H1 (cell line): ENCODE results near the gene RRP9. TPM values are rescaled to one million over a fixed set of nuclear protein-coding genes. Genes with fewer than 3 reads are reported as not detected.

Experiments used
- CTCF ChIA-PET: fragments of 300-600 bp; sonication (Branson Sonifier 250); formaldehyde crosslinking; loops from one replicate; lab custom pipeline; 2021; ENCODE audit not compliant: partially characterized antibody; lab: Charles Lee
- POLR2A ChIA-PET: fragments of 300-600 bp; sonication (Branson Sonifier 250); formaldehyde crosslinking; loops from one replicate; lab custom pipeline; 2021; ENCODE audit warnings: inconsistent platforms; ENCODE audit not compliant: partially characterized antibody; lab: Charles Lee
- DNase-seq, 2 experiments: peaks; one replicate each; pipeline versions ENCODE4 v3.0.0 to v3.0.0-alpha.2; 2010 to 2022; ENCODE audit warnings: low spot score in 2 of 2, low read depth in 1 of 2, mixed read lengths in 1 of 2
- FAIRE-seq: peaks from 2 replicates; lab custom pipeline; 2011; peaks lifted over from hg19 to GRCh38; lab: Jason Lieb, UNC
- H2AFZ ChIP-seq: 2 replicates; pipeline ENCODE4 v1.8.1; 2012; ENCODE audit warnings: low read length, inconsistent platforms
- H2AK5ac ChIP-seq: 2 replicates; pipeline ENCODE4 v1.6.1; 2013; ENCODE audit warnings: low read depth, low read length
- H2BK120ac ChIP-seq: replicated peaks from 2 replicates; pipeline ENCODE3; 2013; ENCODE audit warnings: low read depth, low read length, inconsistent platforms
- H2BK12ac ChIP-seq: 2 replicates; pipeline ENCODE4 v1.6.1; 2013; ENCODE audit warnings: low read depth, low read length
- H2BK15ac ChIP-seq: 2 replicates; pipeline ENCODE4 v1.6.1; 2013; ENCODE audit warnings: low read length
- H2BK20ac ChIP-seq: 2 replicates; pipeline ENCODE4 v1.6.1; 2013; ENCODE audit warnings: low read length
- H2BK5ac ChIP-seq: 2 replicates; pipeline ENCODE4 v1.6.1; 2013; ENCODE audit warnings: low read depth, low read length
- H3K14ac ChIP-seq: 2 replicates; pipeline ENCODE4 v1.6.1; 2013; ENCODE audit warnings: inconsistent platforms; ENCODE audit not compliant: insufficient read length
- H3K18ac ChIP-seq: 2 replicates; pipeline ENCODE4 v1.6.1; 2013; ENCODE audit warnings: low read length; ENCODE audit errors: extremely low read depth
- H3K23ac ChIP-seq: 2 replicates; pipeline ENCODE4 v1.6.1; 2013; ENCODE audit warnings: inconsistent platforms; ENCODE audit not compliant: insufficient read length
- H3K23me2 ChIP-seq: 2 replicates; pipeline ENCODE4 v1.6.1; 2013; ENCODE audit warnings: low read depth, low read length
- H3K27ac ChIP-seq: 2 replicates; pipeline ENCODE4 v1.6.1; 2011; ENCODE audit warnings: low read depth, low read length, inconsistent platforms
- H3K27me3 ChIP-seq, 4 experiments: replicated peaks in 1 of 4; 1 replicate in 1 of 4; 2 replicates in 3 of 4; pipeline versions ENCODE4 v1.6.1 to v1.8.1; 2011 to 2013; ENCODE audit warnings: low read length in 3 of 4, mild to moderate bottlenecking in 3 of 4, inconsistent platforms in 2 of 4, mixed read lengths in 2 of 4, moderate library complexity in 1 of 4; ENCODE audit not compliant: control insufficient read depth in 3 of 4, insufficient read depth in 3 of 4; ENCODE audit errors: extremely low read depth in 1 of 4
- H3K36me3 ChIP-seq, 4 experiments: 2 replicates each; pipeline versions ENCODE4 v1.6.1 to v1.8.1; 2011 to 2013; ENCODE audit warnings: mild to moderate bottlenecking in 4 of 4, low read length in 3 of 4, moderate library complexity in 2 of 4, control low read depth in 1 of 4, inconsistent platforms in 1 of 4; ENCODE audit not compliant: insufficient read depth in 4 of 4, control insufficient read depth in 2 of 4
- H3K4ac ChIP-seq: replicated peaks from 2 replicates; pipeline ENCODE3; 2013; ENCODE audit warnings: low read length, low read depth, mixed read lengths, inconsistent platforms; ENCODE audit not compliant: insufficient read length
- H3K4me1 ChIP-seq, 4 experiments: replicated peaks in 1 of 4; 1 replicate in 1 of 4; 2 replicates in 3 of 4; pipeline versions ENCODE4 v1.6.1 to v1.8.1; 2011 to 2013; ENCODE audit warnings: low read length in 3 of 4, inconsistent platforms in 2 of 4, mixed read lengths in 1 of 4; ENCODE audit not compliant: insufficient read depth in 4 of 4, control insufficient read depth in 3 of 4
- H3K4me2 ChIP-seq, 2 experiments: 2 replicates each; pipeline versions ENCODE4 v1.6.1 to v1.8.1; 2011 to 2013; ENCODE audit warnings: low read depth in 2 of 2, low read length in 2 of 2, control low read depth in 1 of 2, inconsistent platforms in 1 of 2, mild to moderate bottlenecking in 1 of 2; ENCODE audit not compliant: insufficient read depth in 1 of 2
- H3K4me3 ChIP-seq, 4 experiments: fragments of 200-600, 300-600 bp in 1 of 4; sonication (generic), shearing (Covaris generic), sonication (Bioruptor Twin) in 1 of 4; 2 replicates each; pipeline versions ENCODE4 v1.5.1 to v1.8.1; 2011 to 2016; ENCODE audit warnings: low read length in 4 of 4, low read depth in 3 of 4, control low read depth in 2 of 4, inconsistent platforms in 2 of 4, mild to moderate bottlenecking in 2 of 4, mixed read lengths in 1 of 4, moderate library complexity in 1 of 4; ENCODE audit not compliant: insufficient read depth in 2 of 4; ENCODE audit errors: extremely low read depth in 1 of 4
- H3K56ac ChIP-seq: replicated peaks from 2 replicates; pipeline ENCODE3; 2013; ENCODE audit warnings: low read depth, mild to moderate bottlenecking, mixed read lengths, low read length, inconsistent platforms; ENCODE audit not compliant: insufficient read length
- H3K79me1 ChIP-seq: 2 replicates; pipeline ENCODE4 v1.6.1; 2013; ENCODE audit warnings: low read depth, low read length, control low read depth
- H3K79me2 ChIP-seq, 2 experiments: 2 replicates each; pipeline versions ENCODE4 v1.6.1 to v1.8.1; 2012 to 2013; ENCODE audit warnings: low read length in 2 of 2, mild to moderate bottlenecking in 2 of 2, inconsistent platforms in 1 of 2; ENCODE audit not compliant: insufficient read depth in 2 of 2, control insufficient read depth in 1 of 2
- H3K9ac ChIP-seq, 4 experiments: replicated peaks in 1 of 4; 1 replicate in 1 of 4; 2 replicates in 3 of 4; pipeline versions ENCODE4 v1.6.1 to v1.8.1; 2011 to 2013; ENCODE audit warnings: low read depth in 3 of 4, low read length in 3 of 4, control low read depth in 2 of 4, mild to moderate bottlenecking in 2 of 4, moderate library complexity in 2 of 4, inconsistent platforms in 1 of 4; ENCODE audit errors: extremely low read depth in 1 of 4
- H3K9me3 ChIP-seq, 2 experiments: 2 replicates each; pipeline versions ENCODE4 v1.6.1 to v1.8.1; 2012 to 2013; ENCODE audit warnings: mild to moderate bottlenecking in 2 of 2, moderate library complexity in 2 of 2, control low read depth in 1 of 2, inconsistent platforms in 1 of 2, low read depth in 1 of 2, low read length in 1 of 2, mixed read lengths in 1 of 2; ENCODE audit not compliant: insufficient read depth in 2 of 2
- H4K20me1 ChIP-seq, 2 experiments: replicated peaks in 1 of 2; 2 replicates each; pipeline versions ENCODE3 to v1.8.1; 2011 to 2013; ENCODE audit warnings: inconsistent platforms in 2 of 2, low read length in 2 of 2, mild to moderate bottlenecking in 1 of 2; ENCODE audit not compliant: insufficient read depth in 2 of 2, control insufficient read depth in 1 of 2
- H4K5ac ChIP-seq: 2 replicates; pipeline ENCODE4 v1.6.1; 2013; ENCODE audit warnings: low read length, low read depth, mixed read lengths, inconsistent platforms; ENCODE audit not compliant: insufficient read length
- H4K8ac ChIP-seq: 2 replicates; pipeline ENCODE4 v1.8.0; 2013; ENCODE audit warnings: mild to moderate bottlenecking, moderate library complexity, low read length, inconsistent platforms; ENCODE audit not compliant: insufficient read depth; ENCODE audit errors: extremely low read depth
- H4K91ac ChIP-seq: replicated peaks from 2 replicates; pipeline ENCODE3; 2013; ENCODE audit warnings: low read length, mixed read lengths, inconsistent platforms; ENCODE audit not compliant: insufficient read length
- CREB1 ChIP-seq: IDR thresholded peaks from 2 replicates; pipeline ENCODE4 v1.6.1; 2012; ENCODE audit warnings: inconsistent platforms
- POLR2A ChIP-seq, 2 experiments: IDR thresholded peaks; 1 replicate in 1 of 2; 2 replicates in 1 of 2; pipeline ENCODE4 v1.6.1; 2011; ENCODE audit warnings: low read depth in 2 of 2, low read length in 2 of 2, mild to moderate bottlenecking in 2 of 2; ENCODE audit errors: control extremely low read depth in 1 of 2
- SP4 ChIP-seq: IDR thresholded peaks from 2 replicates; pipeline ENCODE4 v1.6.1; 2012; ENCODE audit warnings: low read length, inconsistent platforms
- WGBS, 2 experiments: shearing (Covaris generic) in 1 of 2; methylation state at CpG; one replicate each; pipeline versions ENCODE4 v1.1.6 to v1.1.7; 2013 to 2015; ENCODE audit warnings: low lambda C conversion rate in 2 of 2, mixed read lengths in 2 of 2, inconsistent platforms in 1 of 2, low coverage in 1 of 2, missing lambda C conversion rate in 1 of 2; ENCODE audit not compliant: insufficient replicate concordance in 2 of 2, insufficient coverage in 1 of 2, insufficient read length in 1 of 2; ENCODE audit errors: extremely low coverage in 1 of 2, missing lambda C conversion rate in 1 of 2; 5-methylcytosine and 5-hydroxymethylcytosine counted together
- polyA plus RNA-seq, 7 experiments: library from polyadenylated mRNA; depleted of rRNA in 3 of 7; stranded (reverse) in 5 of 7; unstranded in 2 of 7; fragments of >200 nt in 5 of 7; fragments of 200-250 nt in 2 of 7; gene quantifications; 1 replicate in 5 of 7; 2 replicates in 1 of 7; 4 replicates in 1 of 7; pipeline versions ENCODE4 v1.2.1 to v1.2.3, GENCODE V29; 2011 to 2013; ENCODE audit warnings: missing spikeins in 2 of 7, mixed read lengths in 2 of 7
- total RNA-seq: library from RNA; stranded (reverse); fragmentation: NEBNext Ultra II Directional; extraction: Animal tissue kit (Norgen Biotek cat#: 25700); gene quantifications from 2 replicates; pipeline ENCODE4 v1.2.1, GENCODE V29; 2021

Gene RRP9
- total and polyA plus RNA-seq, 2 of the 8 experiments (the other 6 are each of a cell fraction or from before 2014, with no cell fraction given) = 55.6 to 68.9 TPM

DNA sequence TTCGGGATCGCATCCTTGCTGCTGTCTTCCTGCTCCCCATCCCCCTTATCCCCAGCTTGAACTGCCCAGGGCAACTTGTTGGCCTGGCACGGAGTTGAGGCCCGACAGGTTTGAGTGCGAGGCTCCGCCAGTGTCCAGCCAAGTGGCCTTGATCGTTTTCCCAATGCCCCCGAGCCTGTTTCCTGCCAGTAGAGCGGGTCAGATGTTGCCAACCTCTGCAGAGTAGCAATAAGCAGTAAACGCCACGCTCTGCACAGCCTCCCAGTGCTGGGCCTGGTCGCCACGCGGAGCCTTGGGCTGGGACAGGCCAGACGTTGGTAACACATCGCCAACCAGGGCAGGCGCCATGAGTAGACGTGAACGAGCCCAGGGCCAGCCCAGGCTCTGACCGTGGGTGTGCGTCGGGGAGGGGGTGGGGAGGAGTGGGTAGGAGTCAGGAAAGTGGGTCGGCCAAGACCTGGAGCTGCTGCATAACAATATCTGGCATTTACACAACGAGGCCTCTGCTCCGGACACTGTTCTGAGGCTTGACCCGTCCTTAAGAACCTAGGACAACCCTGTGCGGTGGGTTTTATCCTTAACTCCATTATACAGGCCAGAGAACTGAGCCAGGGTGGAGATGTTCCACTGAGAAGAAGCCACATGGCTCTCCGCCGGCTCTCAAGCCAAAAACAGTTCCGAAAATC lies 32.7 kb upstream of the RRP9 start:
- no peak for FAIRE-seq
- no peaks in the 10 kb centered on the region for H3K79me2 ChIP-seq
- peak overlapping the region; percentile 97; the same call in 1 of the 2 replicates for H2BK15ac ChIP-seq
- H3K23me2 ChIP-seq = peaks cover 10% of the 10 kb centered on the region
- H3K27me3 ChIP-seq = peaks cover 2 to 32% (median 24%) of the 10 kb centered on the region in 4 experiments; a peak in 6 of 7 replicates
- H3K18ac ChIP-seq = peak overlapping the region; percentile 68
- TF ChIP-seq CREB1 (no peak), POLR2A (IDR thresholded peaks at IDR 0.05; ENCODE audit: control extremely low read depth in 1 of 2, low read depth in 2 of 2, low read length in 2 of 2) (no peak), SP4 (0 out of 2 replicates have a peak, but pooled peaks have one; percentile 33)
- H3K27ac ChIP-seq = no peak overlapping the region
- no peak overlapping the region for H4K5ac ChIP-seq
- H4K8ac ChIP-seq = peak overlapping the region; percentile 68; the same call in 1 of the 2 replicates
- no peak overlapping the region for H2AK5ac ChIP-seq
- 57% methylated on average over 30 of the region's 30 CpGs; no CpG with 5 or more reads in 1 of the 2 experiments for WGBS, 2 experiments
- ChIA-PET POLR2A (interaction anchor here (1.0 to 29.3 kb wide), 7 partner anchors 3 to 33 kb away, joined by 3 to 923 read pairs (median 5); partner anchors contain the start of genes ABHD14A, ABHD14B, ACY1 and GPR62), CTCF (interaction anchor here (0.6 to 6.7 kb wide), 20 partner anchors 9 to 313 kb away, joined by 3 to 64 read pairs (median 6); partner anchors contain the start of genes ACY1, GLYCTK, GPR62 and PARP3)
- H3K4me1 ChIP-seq = peaks cover 6 to 26% (median 18%) of the 10 kb centered on the region in 4 experiments
- H2BK20ac ChIP-seq = peak overlapping the region; percentile 86; the same call in 1 of the 2 replicates
- peaks cover 0 to 4% of the 10 kb centered on the region in 2 experiments for H4K20me1 ChIP-seq
- no peaks in the 10 kb centered on the region for H3K36me3 ChIP-seq
- H2BK5ac ChIP-seq = no peak overlapping the region
- H3K23ac ChIP-seq = no peak overlapping the region
- H3K4me2 ChIP-seq = peak overlapping the region; percentile 83
- peak overlapping the region; percentile 33 to 64 (median 43); a peak in 5 of 8 replicates for H3K4me3 ChIP-seq
- H3K14ac ChIP-seq = no peak overlapping the region
- H4K91ac ChIP-seq = peak overlapping the region; percentile 85
- H2BK12ac ChIP-seq = peak overlapping the region; percentile 82; the same call in 1 of the 2 replicates
- peak overlapping the region; percentile 26 for H2AFZ ChIP-seq
- H3K9ac ChIP-seq = no peak overlapping the region
- no peak overlapping the region for H3K56ac ChIP-seq
- H3K4ac ChIP-seq = peak overlapping the region; percentile 85
- no peaks in the 10 kb centered on the region; a peak in 1 of 4 replicates for H3K9me3 ChIP-seq
- no peak overlapping the region for H2BK120ac ChIP-seq
- 0 out of 2 replicates have a peak, but pooled peaks cover 2% of the 10 kb centered on the region for H3K79me1 ChIP-seq
- DNase-seq = no peak
